Measurements from ENCODE around the gene RBM38.
"Not testable (repeated sequence)": the region's sequence is repeated elsewhere in the genome, so short reads cannot be mapped to it uniquely, and the experiment has no call there.

The RBM38 gene

GRCh38 chr20:57417051-57417689 is 26.0 kb downstream of the RBM38 start:
- no peak overlapping the region for H3K27ac ChIP-seq (ENCODE audit: extremely low read depth, low read depth, low read length)
- CTCF ChIA-PET, result interaction anchor here (0.7 to 0.9 kb wide), 2 partner anchors 36 to 327 kb away, joined by 3 read pairs; no protein-coding TSS in a partner anchor
- no peak for TF ChIP-seq ZNF404 (tag by site-specific recombination; IDR thresholded peaks at IDR 0.05)
- TF ChIP-seq ZNF366 (tag by site-specific recombination; conservative IDR thresholded peaks at IDR 0.05), result peak; percentile 97

DNA sequence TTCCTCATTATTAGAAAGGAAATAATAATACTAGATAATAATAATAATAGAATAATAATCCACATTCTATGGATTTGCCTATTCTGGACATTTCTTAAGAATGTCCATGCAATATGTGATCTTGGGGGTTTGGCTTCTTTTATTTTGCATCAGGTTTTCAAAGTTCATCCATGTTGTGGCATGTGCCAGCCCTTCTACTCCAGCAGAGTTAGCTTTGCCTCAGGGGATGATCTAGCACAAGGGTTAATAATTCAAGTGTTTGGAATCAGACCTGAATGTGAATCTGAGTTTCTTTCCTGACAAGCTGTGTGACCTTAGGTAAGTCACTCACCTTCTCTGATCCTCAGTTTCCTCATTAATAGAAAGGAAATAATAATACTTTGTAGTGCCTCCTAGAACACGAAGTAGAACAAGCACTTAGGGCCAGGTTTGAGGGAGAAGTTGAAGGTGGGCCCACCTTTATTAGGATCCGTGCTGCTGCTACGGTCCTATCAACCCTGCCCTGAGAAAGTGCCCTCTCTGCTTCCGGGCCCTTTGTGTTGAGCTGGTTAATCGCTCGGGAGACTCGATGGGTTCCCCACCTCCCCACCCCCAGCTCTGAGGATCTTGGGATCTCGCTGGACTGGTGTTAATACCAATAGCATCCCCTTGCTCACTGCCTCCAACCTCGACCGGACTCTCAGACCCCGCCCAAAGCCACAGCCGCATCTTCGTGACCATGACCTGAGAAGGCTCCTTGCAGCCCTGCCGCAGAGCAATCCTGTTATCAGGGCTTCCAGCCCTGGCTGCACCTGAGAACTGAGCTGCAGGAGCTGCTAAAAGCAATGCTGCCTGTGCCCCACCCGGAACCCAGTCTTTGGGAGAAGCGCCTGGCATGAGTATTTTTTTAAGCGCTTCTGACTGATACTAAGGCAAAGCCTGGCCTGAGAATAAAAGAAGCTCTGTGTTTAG is 26.9 kb downstream of the RBM38 start:
- no peak for TF ChIP-seq ZNF555 (tag by site-specific recombination; conservative IDR thresholded peaks at IDR 0.05)
- no peak for TF ChIP-seq ZBTB7A (tag by site-specific recombination; IDR thresholded peaks at IDR 0.05; ENCODE audit: low read depth)
- no peak for TF ChIP-seq SCRT2 (tag by site-specific recombination; IDR thresholded peaks at IDR 0.05)
- TF ChIP-seq SP3 (tag by site-specific recombination; IDR thresholded peaks at IDR 0.05), result no peak
- CTCF ChIA-PET, result interaction anchor here (0.9 to 1.0 kb wide), 3 partner anchors 37 to 81 kb away, joined by 3 read pairs; no protein-coding TSS in a partner anchor
- Histone ChIP-seq H3K27ac (ENCODE audit: extremely low read depth, low read depth, low read length) (no peak overlapping the region), H3K4me3 (ENCODE audit: low read depth, low read length) (no peak overlapping the region), H3K36me3 (ENCODE audit: control insufficient read depth in 2 of 2, insufficient read depth in 1 of 2, low read length in 2 of 2) (no peaks in the 10 kb centered on the region), H3K9me3 (ENCODE audit: control insufficient read depth, insufficient read depth, low read depth, low read length) (no peaks in the 10 kb centered on the region), H3K4me1 (ENCODE audit: control insufficient read depth, insufficient read depth, low read length) (no peaks in the 10 kb centered on the region)
- POLR2A ChIA-PET, result interaction anchor here (0.5 kb wide), 1 partner anchor 19 kb away, joined by 3 read pairs; no protein-coding TSS in a partner anchor

More at GRCh38 chr20:57417051-57417689, 26.0 kb downstream of the RBM38 start:
- Histone ChIP-seq H3K36me3 (ENCODE audit: control insufficient read depth in 2 of 2, insufficient read depth in 1 of 2, low read length in 2 of 2) (no peaks in the 10 kb centered on the region), H3K4me1 (ENCODE audit: control insufficient read depth, insufficient read depth, low read length) (no peaks in the 10 kb centered on the region), H3K4me3 (ENCODE audit: low read depth, low read length) (no peak overlapping the region), H3K9me3 (ENCODE audit: control insufficient read depth, insufficient read depth, low read depth, low read length) (no peaks in the 10 kb centered on the region)
- POLR2A ChIA-PET, result no interaction called here

DNA sequence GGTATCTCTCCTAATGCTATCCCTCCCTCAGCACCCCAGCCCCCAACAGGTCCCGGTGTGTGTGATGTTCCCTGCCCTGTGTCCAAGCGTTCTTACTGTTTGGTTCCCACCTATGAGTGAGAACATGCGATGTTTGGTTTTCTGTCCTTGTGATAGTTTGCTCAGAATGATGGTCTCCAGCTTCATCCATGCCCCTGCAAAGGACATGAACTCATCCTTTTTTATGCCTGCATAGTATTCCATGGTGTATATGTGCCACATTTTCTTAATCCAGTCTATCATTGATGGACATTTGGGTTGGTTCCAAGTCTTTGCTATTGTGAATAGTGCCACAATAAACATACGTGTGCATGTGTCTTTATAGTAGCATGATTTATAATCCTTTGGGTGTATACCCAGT is 28.3 kb downstream of the RBM38 start:
- CTCF ChIA-PET, result interaction anchor here (1.0 kb wide), 1 partner anchor 79 kb away, joined by 3 read pairs; no protein-coding TSS in a partner anchor
- H3K36me3 ChIP-seq (ENCODE audit: control insufficient read depth in 2 of 2, insufficient read depth in 1 of 2, low read length in 2 of 2); H3K4me3 ChIP-seq (ENCODE audit: low read depth, low read length); POLR2A ChIA-PET; H3K27ac ChIP-seq (ENCODE audit: extremely low read depth, low read depth, low read length); H3K9me3 ChIP-seq (ENCODE audit: control insufficient read depth, insufficient read depth, low read depth, low read length); H3K4me1 ChIP-seq (ENCODE audit: control insufficient read depth, insufficient read depth, low read length): not testable (repeated sequence)
- TF ChIP-seq ZNF146 (tag by site-specific recombination; IDR thresholded peaks at IDR 0.05), result peak; percentile 96

GRCh38 chr20:57420571-57421252 is 29.5 kb downstream of the RBM38 start:
- H3K36me3 ChIP-seq (ENCODE audit: control insufficient read depth in 2 of 2, insufficient read depth in 1 of 2, low read length in 2 of 2), result no peaks in the 10 kb centered on the region
- no peaks in the 10 kb centered on the region for H3K9me3 ChIP-seq (ENCODE audit: control insufficient read depth, insufficient read depth, low read depth, low read length)
- POLR2A ChIA-PET, result no interaction called here
- no peak overlapping the region for H3K4me3 ChIP-seq (ENCODE audit: low read depth, low read length)
- TF ChIP-seq BCL11B (tag by site-specific recombination; IDR thresholded peaks at IDR 0.05; ENCODE audit: low read depth) (no peak), ZNF266 (tag by site-specific recombination; IDR thresholded peaks at IDR 0.05; ENCODE audit: low read depth) (no peak), ZNF513 (tag by site-specific recombination; IDR thresholded peaks at IDR 0.05) (no peak), AEBP2 (tag by site-specific recombination; IDR thresholded peaks at IDR 0.05; ENCODE audit: borderline replicate concordance) (no peak), ZNF670 (tag by site-specific recombination; IDR thresholded peaks at IDR 0.05; ENCODE audit: low read depth) (no peak), KLF8 (tag by site-specific recombination; IDR thresholded peaks at IDR 0.05) (no peak)
- TF ChIP-seq, protein P1, sequence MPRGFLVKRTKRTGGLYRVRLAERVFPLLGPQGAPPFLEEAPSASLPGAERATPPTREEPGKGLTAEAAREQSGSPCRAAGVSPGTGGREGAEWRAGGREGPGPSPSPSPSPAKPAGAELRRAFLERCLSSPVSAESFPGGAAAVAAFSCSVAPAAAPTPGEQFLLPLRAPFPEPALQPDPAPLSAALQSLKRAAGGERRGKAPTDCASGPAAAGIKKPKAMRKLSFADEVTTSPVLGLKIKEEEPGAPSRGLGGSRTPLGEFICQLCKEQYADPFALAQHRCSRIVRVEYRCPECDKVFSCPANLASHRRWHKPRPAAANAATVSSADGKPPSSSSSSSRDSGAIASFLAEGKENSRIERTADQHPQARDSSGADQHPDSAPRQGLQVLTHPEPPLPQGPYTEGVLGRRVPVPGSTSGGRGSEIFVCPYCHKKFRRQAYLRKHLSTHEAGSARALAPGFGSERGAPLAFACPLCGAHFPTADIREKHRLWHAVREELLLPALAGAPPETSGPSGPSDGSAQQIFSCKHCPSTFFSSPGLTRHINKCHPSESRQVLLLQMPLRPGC (tag by site-specific recombination; IDR thresholded peaks at IDR 0.05), result no peak
- no peaks in the 10 kb centered on the region for H3K4me1 ChIP-seq (ENCODE audit: control insufficient read depth, insufficient read depth, low read length)
- no peak overlapping the region for H3K27ac ChIP-seq (ENCODE audit: extremely low read depth, low read depth, low read length)
- CTCF ChIA-PET, result interaction anchor here (0.6 kb wide), 1 partner anchor 340 kb away, joined by 3 read pairs; no protein-coding TSS in a partner anchor
